K562 (cell line): ENCODE data around the gene PCSK7. TPM values are rescaled to one million over a fixed set of nuclear protein-coding genes. Genes with fewer than 3 reads are reported as not detected.

Experiments used
- ATAC-seq: fragments of 200-7000 bp; cut with Tn5 transposase; 3 replicates; pipeline ENCODE4 v1.9.1; 2020; ENCODE audit warnings: moderate library complexity
- BruUV-seq: library from RNA; stranded (reverse); fragments of 400-500 nt; replicated peaks from 2 replicates; lab custom pipeline; 2021; lab: Mats Ljungman, UMichigan
- CTCF ChIA-PET: fragments of 300-600 bp; formaldehyde crosslinking; extraction: SDS; loops from one replicate; lab custom pipeline; 2021; ENCODE audit warnings: low intra/inter-chr PET ratio; lab: Yijun Ruan, JAX
- POLR2A ChIA-PET: fragments of 300-600, 350-650 bp; sonication (Branson Sonifier 250); formaldehyde crosslinking; extraction: SDS; loops from one replicate; lab custom pipeline; 2021; ENCODE audit warnings: antibody characterized with exemption, inconsistent platforms; lab: Yijun Ruan, JAX
- DNase-seq, 4 experiments: peaks; one replicate each; pipeline versions ENCODE4 v3.0.0 to v3.0.0-alpha.2; 2011 to 2018; ENCODE audit warnings: low spot score in 3 of 4, mixed read lengths in 3 of 4; ENCODE audit errors: extremely low read depth in 1 of 4
- FAIRE-seq: peaks from 2 replicates; lab custom pipeline; 2011; peaks lifted over from hg19 to GRCh38; lab: Jason Lieb, UNC
- H2AFZ ChIP-seq: 2 replicates; pipeline ENCODE4 v1.6.0; 2011; ENCODE audit warnings: low read depth, low read length, control low read depth, inconsistent platforms
- H3K27ac ChIP-seq: fragments of 200-600 bp; 3 replicates; pipeline ENCODE4 v1.8.0; 2011; ENCODE audit warnings: low read depth, mild to moderate bottlenecking, control low read depth, inconsistent platforms, low read length, moderate library complexity, mixed read lengths; ENCODE audit errors: extremely low read depth
- H3K27me3 ChIP-seq, 2 experiments: fragments of 300-600 bp in 1 of 2; 2 replicates in 1 of 2; 3 replicates in 1 of 2; pipeline versions ENCODE4 v1.6.0 to v1.8.0; 2011; ENCODE audit warnings: inconsistent platforms in 2 of 2, low read length in 2 of 2, mild to moderate bottlenecking in 1 of 2, mixed read lengths in 1 of 2, moderate library complexity in 1 of 2; ENCODE audit not compliant: control insufficient read depth in 2 of 2, insufficient read depth in 2 of 2
- H3K36me3 ChIP-seq: fragments of 300-600 bp; 3 replicates; pipeline ENCODE4 v1.8.0; 2011; ENCODE audit warnings: mild to moderate bottlenecking, low read length, inconsistent platforms; ENCODE audit not compliant: control insufficient read depth, insufficient read depth
- H3K4me1 ChIP-seq, 2 experiments: fragments of 200-600 bp in 1 of 2; replicated peaks in 1 of 2; 2 replicates in 1 of 2; 3 replicates in 1 of 2; pipeline versions ENCODE4 v1.5.1 to v1.8.0; 2011; ENCODE audit warnings: inconsistent platforms in 2 of 2, low read length in 2 of 2, mild to moderate bottlenecking in 1 of 2, mixed read lengths in 1 of 2, moderate library complexity in 1 of 2; ENCODE audit not compliant: control insufficient read depth in 2 of 2, insufficient read depth in 2 of 2
- H3K4me2 ChIP-seq: 2 replicates; pipeline ENCODE4 v1.6.1; 2011; ENCODE audit warnings: low read length, control low read depth, inconsistent platforms, mixed read lengths; ENCODE audit not compliant: insufficient read depth
- H3K4me3 ChIP-seq: fragments of 200-600 bp; sonication (generic), shearing (Covaris generic); 2 replicates; pipeline ENCODE4 v1.5.1; 2016; ENCODE audit warnings: control low read depth, inconsistent platforms
- H3K79me2 ChIP-seq: fragments of 200-600 bp; 3 replicates; pipeline ENCODE4 v1.8.0; 2011; ENCODE audit warnings: low read length, inconsistent platforms; ENCODE audit not compliant: control insufficient read depth, insufficient read depth
- H3K9ac ChIP-seq, 2 experiments: 2 replicates each; pipeline versions ENCODE4 v1.6.0 to v1.6.1; 2011; ENCODE audit warnings: low read depth in 2 of 2, low read length in 2 of 2, control low read depth in 1 of 2, inconsistent platforms in 1 of 2, mild to moderate bottlenecking in 1 of 2, mixed read lengths in 1 of 2; ENCODE audit not compliant: insufficient read depth in 1 of 2
- H3K9me1 ChIP-seq: one replicate; pipeline ENCODE4 v1.6.0; 2011; ENCODE audit warnings: inconsistent platforms, mild to moderate bottlenecking, low read length, moderate library complexity; ENCODE audit not compliant: control insufficient read depth, insufficient read depth
- H3K9me3 ChIP-seq: replicated peaks from 2 replicates; pipeline ENCODE4 v1.5.1; 2011; ENCODE audit warnings: low read depth, low read length, inconsistent platforms; ENCODE audit not compliant: control insufficient read depth, insufficient read depth
- H4K20me1 ChIP-seq: replicated peaks from 2 replicates; pipeline ENCODE4 v1.6.1; 2011; ENCODE audit warnings: low read length, inconsistent platforms, mixed read lengths; ENCODE audit not compliant: control insufficient read depth, insufficient read depth
- BCL6 ChIP-seq: fragments of 250-450 bp; sonication (Bioruptor Pico); IDR thresholded peaks from 2 replicates; pipeline ENCODE4 v1.4.0; 2020
- DIDO1 ChIP-seq: fragments of 450-650 bp; IDR thresholded peaks from 2 replicates; pipeline ENCODE4 v1.6.1; 2016; ENCODE audit warnings: low read depth, missing biosample characterization, missing genetic modification characterization
- JUN ChIP-seq, 2 experiments: sonication (generic) in 1 of 2; formaldehyde crosslinking in 1 of 2; IDR thresholded peaks; 2 replicates each; pipeline versions ENCODE4 v1.6.1 to v1.8.0; 2012 to 2022; ENCODE audit warnings: borderline replicate concordance in 2 of 2, mild to moderate bottlenecking in 2 of 2, improper control_type of control experiment in 1 of 2, low read depth in 1 of 2, low read length in 1 of 2, missing genetic modification reagents in 1 of 2
- MXD1 ChIP-seq: fragments of 250-450 bp; sonication (Bioruptor Pico); IDR thresholded peaks from 2 replicates; pipeline ENCODE4 v1.8.0; 2021; ENCODE audit warnings: borderline replicate concordance, mild to moderate bottlenecking, moderate library complexity; ENCODE audit not compliant: poor library complexity, severe bottlenecking
- PCBP1 ChIP-seq: fragments of 200-400 bp; formaldehyde crosslinking; IDR thresholded peaks from 2 replicates; pipeline ENCODE4 v1.6.1; 2018; ENCODE audit warnings: mild to moderate bottlenecking, low read depth, low read length; ENCODE audit not compliant: poor library complexity, severe bottlenecking
- RNF219 ChIP-seq: fragments of 250-450 bp; sonication (Bioruptor Pico); IDR thresholded peaks from 2 replicates; pipeline ENCODE4 v1.5.0; 2022; ENCODE audit warnings: mild to moderate bottlenecking
- SMAD1 ChIP-seq: fragments of 150-350 bp; IDR thresholded peaks from 2 replicates; pipeline ENCODE4 v1.6.1; 2014; ENCODE audit warnings: low read length, low read depth; ENCODE audit not compliant: partially characterized antibody
- ZKSCAN1 ChIP-seq: fragments of 150-350 bp; IDR thresholded peaks from 2 replicates; pipeline ENCODE4 v1.6.1; 2016; ENCODE audit warnings: low read depth, low read length
- ZNF280B ChIP-seq: fragments of 250-450 bp; sonication (Bioruptor Pico); IDR thresholded peaks from 2 replicates; pipeline ENCODE4 v1.5.1; 2021; ENCODE audit warnings: mild to moderate bottlenecking
- ZNF311 ChIP-seq: fragments of 250-450 bp; sonication (Bioruptor Pico); IDR thresholded peaks from 2 replicates; pipeline ENCODE4 v1.4.0; 2020; ENCODE audit warnings: mild to moderate bottlenecking, moderate library complexity
- ZNF436 ChIP-seq: fragments of 250-450, 450-650 bp; sonication (Bioruptor Pico); formaldehyde crosslinking; IDR thresholded peaks from 2 replicates; pipeline ENCODE4 v1.7.0; 2020; ENCODE audit warnings: mild to moderate bottlenecking
- ZNF668 ChIP-seq: fragments of 250-450 bp; sonication (Bioruptor Pico); IDR thresholded peaks from 2 replicates; pipeline ENCODE4 v1.8.0; 2022; ENCODE audit warnings: mild to moderate bottlenecking, inconsistent platforms
- WGBS: fragments of 100-300 bp; shearing (Covaris generic); methylation state at CpG from one replicate; pipeline ENCODE4 v1.1.6; 2016; ENCODE audit warnings: low coverage, mixed read lengths; ENCODE audit not compliant: insufficient coverage; ENCODE audit errors: missing lambda C conversion rate; 5-methylcytosine and 5-hydroxymethylcytosine counted together
- in situ Hi-C: fragments of 300-500 bp; cut with MboI; formaldehyde crosslinking; loops from 4 replicates; pipeline ENCODE4 v1.15.0; 2018; ENCODE audit warnings: inconsistent platforms, mixed read lengths
- intact Hi-C: fragments of 100-400 bp; cut with micrococcal nuclease; formaldehyde crosslinking; loops from 2 replicates; pipeline ENCODE4 v1.14.2; 2022
- polyA plus RNA-seq, 8 experiments: library from polyadenylated mRNA; depleted of rRNA in 4 of 8; stranded (reverse) in 5 of 8; unstranded in 3 of 8; fragments of >200 nt; fragmentation: Nextera tagmentation in 2 of 8; fragmentation: Illumina TruSeq in 1 of 8; extraction: Ambion mirVana in 2 of 8; extraction: Trizol in 1 of 8; gene quantifications; 2 replicates each; pipeline versions ENCODE4 v1.2.1 to v1.2.3, GENCODE V29; 2011 to 2014; ENCODE audit warnings: inconsistent platforms in 1 of 8, missing spikeins in 1 of 8
- total RNA-seq, 7 experiments: library from RNA; depleted of rRNA in 6 of 7; stranded (reverse); fragments of >200 nt in 6 of 7; fragmentation: Illumina TruSeq in 2 of 7; extraction: Trizol in 2 of 7; gene quantifications; 2 replicates each; pipeline versions ENCODE4 v1.2.1 to v1.2.3, GENCODE V29; 2011 to 2021; ENCODE audit warnings: low replicate concordance in 1 of 7

The PCSK7 gene
- total and polyA plus RNA-seq, 9 of the 15 experiments (the other 6 are each of a cell fraction or from before 2014, with no cell fraction given): 3.1 to 29.2 (median 15.6) TPM

- ChIA-PET CTCF (no interaction called here), POLR2A (interaction anchor here (1.0 to 1.2 kb wide), 3 partner anchors 10 to 14 kb away, joined by 3 to 6 read pairs (median 5); no protein-coding TSS in a partner anchor)
- no peaks in the 10 kb centered on the region for H3K9me1 ChIP-seq
- H4K20me1 ChIP-seq: peaks cover 3% of the 10 kb centered on the region
- intact Hi-C loops: no loop called here
- no peak overlapping the region for H3K4me3 ChIP-seq
- TF ChIP-seq ZNF280B (CRISPR knock-in tag) (no peak), MXD1 (CRISPR knock-in tag) (no peak), PCBP1 (no peak), ZKSCAN1 (no peak), ZNF668 (no peak), SMAD1 (no peak), DIDO1 (tag) (no peak), RNF219 (CRISPR knock-in tag) (no peak), JUN (IDR thresholded peaks at IDR 0.05; ENCODE audit: borderline replicate concordance, low read depth, low read length) (no peak), JUN (CRISPR knock-in tag; IDR thresholded peaks at IDR 0.05; ENCODE audit: borderline replicate concordance) (no peak), ZNF311 (no peak), ZNF436 (CRISPR knock-in tag) (no peak), BCL6 (no peak)
- no peak overlapping the region for H3K27ac ChIP-seq
- no peak overlapping the region for H3K9ac ChIP-seq
- H3K79me2 ChIP-seq: no peaks in the 10 kb centered on the region
- no peaks in the 10 kb centered on the region for H3K27me3 ChIP-seq
- FAIRE-seq: no peak
- peaks cover 0 to 18% of the 10 kb centered on the region in 2 experiments; a peak in 3 of 5 replicates for H3K4me1 ChIP-seq
- no peak overlapping the region for H3K4me2 ChIP-seq
- DNase-seq: no peak
- no peaks in the 10 kb centered on the region for H3K9me3 ChIP-seq
- H2AFZ ChIP-seq: no peak overlapping the region
- peaks cover 40% of the 10 kb centered on the region; the same call in 2 of the 3 replicates for H3K36me3 ChIP-seq
- in situ Hi-C loops: no loop called here
- 93% methylated on average over 9 of the region's 15 CpGs for WGBS
- no TSS peak for BruUV-seq
- no peak for ATAC-seq
These were observed 38.5 kb downstream of the PCSK7 start for GRCh38 chr11:117193130-117194020.
